GM12878 (cell line): ENCODE results near the gene PPCS. TPM values are rescaled to one million over a fixed set of nuclear protein-coding genes. Genes with fewer than 3 reads are reported as not detected.

Source experiments
- ATAC-seq: fragments of 200-7000 bp; cut with Tn5 transposase; 3 replicates; pipeline ENCODE4 v1.9.1; 2020; ENCODE audit warnings: mild to moderate bottlenecking, moderate library complexity
- BruUV-seq: library from RNA; stranded (reverse); fragments of 400-500 nt; replicated peaks from 2 replicates; lab custom pipeline; 2021; lab: Mats Ljungman, UMichigan
- CTCF ChIA-PET: fragments of 300-600 bp; sonication (Branson Sonifier 250); formaldehyde crosslinking; extraction: SDS; loops from one replicate; lab custom pipeline; 2021; ENCODE audit warnings: inconsistent platforms; lab: Yijun Ruan, JAX
- POLR2A ChIA-PET: fragments of 350-600 bp; formaldehyde crosslinking; extraction: SDS; loops from one replicate; lab custom pipeline; 2021; ENCODE audit warnings: inconsistent platforms; lab: Charles Lee
- RAD21 ChIA-PET: fragments of 300-600 bp; sonication (Branson Sonifier 250); formaldehyde crosslinking; loops from one replicate; lab custom pipeline; 2023; ENCODE audit warnings: antibody characterized with exemption; ENCODE audit not compliant: unreplicated experiment; lab: Charles Lee
- SMC1A ChIA-PET: fragments of 300-600 bp; sonication (Branson Sonifier 250); formaldehyde crosslinking; loops from one replicate; lab custom pipeline; 2023; ENCODE audit not compliant: unreplicated experiment, uncharacterized antibody; lab: Charles Lee
- DNase-seq: peaks from one replicate; pipeline ENCODE4 v3.0.0-alpha.2; 2011; ENCODE audit warnings: low read depth, low spot score
- FAIRE-seq: peaks from 3 replicates; lab custom pipeline; 2011; peaks lifted over from hg19 to GRCh38; lab: Jason Lieb, UNC
- H2AFZ ChIP-seq: 2 replicates; pipeline ENCODE4 v1.6.0; 2011; ENCODE audit warnings: low read depth, low read length, control low read depth; ENCODE audit not compliant: control insufficient read depth
- H3K27ac ChIP-seq: 2 replicates; pipeline ENCODE4 v1.5.1; 2011; ENCODE audit warnings: control low read depth; ENCODE audit not compliant: control insufficient read depth, insufficient read depth
- H3K27me3 ChIP-seq, 2 experiments: replicated peaks in 1 of 2; 2 replicates each; pipeline versions ENCODE4 v1.6.0 to v1.6.1; 2011; ENCODE audit warnings: low read length in 1 of 2; ENCODE audit not compliant: control insufficient read depth in 2 of 2, insufficient read depth in 2 of 2
- H3K36me3 ChIP-seq, 2 experiments: 2 replicates each; pipeline ENCODE4 v1.5.1; 2011; ENCODE audit warnings: low read length in 1 of 2; ENCODE audit not compliant: control insufficient read depth in 2 of 2, insufficient read depth in 2 of 2
- H3K4me1 ChIP-seq: 2 replicates; pipeline ENCODE4 v1.6.1; 2011; ENCODE audit warnings: mild to moderate bottlenecking, low read length, moderate library complexity, mixed read lengths; ENCODE audit not compliant: control insufficient read depth, insufficient read depth
- H3K4me2 ChIP-seq: 2 replicates; pipeline ENCODE4 v1.6.0; 2011; ENCODE audit warnings: control low read depth; ENCODE audit not compliant: control insufficient read depth, insufficient read depth
- H3K4me3 ChIP-seq: fragments of 200-600 bp; sonication (generic); 2 replicates; pipeline ENCODE4 v1.5.1; 2016
- H3K79me2 ChIP-seq: 2 replicates; pipeline ENCODE4 v1.6.0; 2011; ENCODE audit warnings: low read length; ENCODE audit not compliant: control insufficient read depth, insufficient read depth
- H3K9ac ChIP-seq: 2 replicates; pipeline ENCODE4 v1.8.0; 2011; ENCODE audit warnings: low read length, control low read depth, mixed read lengths; ENCODE audit not compliant: control insufficient read depth, insufficient read depth
- H3K9me3 ChIP-seq: replicated peaks from 3 replicates; pipeline ENCODE4 v1.5.1; 2011; ENCODE audit warnings: mild to moderate bottlenecking, low read length; ENCODE audit not compliant: control insufficient read depth, insufficient read depth
- H4K20me1 ChIP-seq: 2 replicates; pipeline ENCODE4 v1.6.0; 2011; ENCODE audit not compliant: control insufficient read depth, insufficient read depth
- CHD1 ChIP-seq: IDR thresholded peaks from 2 replicates; pipeline ENCODE4 v1.6.1; 2012; ENCODE audit warnings: low read depth, low read length, improper control_type of control experiment
- DPF2 ChIP-seq: fragments of 450-650 bp; IDR thresholded peaks from 2 replicates; pipeline ENCODE4 v1.6.1; 2017; ENCODE audit warnings: mild to moderate bottlenecking
- HCFC1 ChIP-seq: fragments of 150-350 bp; IDR thresholded peaks from 2 replicates; pipeline ENCODE4 v1.6.1; 2014; ENCODE audit warnings: low read length
- IRF3 ChIP-seq: fragments of 450-650 bp; IDR thresholded peaks from 2 replicates; pipeline ENCODE4 v1.6.1; 2014; ENCODE audit warnings: mild to moderate bottlenecking
- IRF5 ChIP-seq: fragments of 450-650 bp; IDR thresholded peaks from 2 replicates; pipeline ENCODE4 v1.6.1; 2017; ENCODE audit warnings: borderline replicate concordance
- JUNB ChIP-seq: IDR thresholded peaks from 2 replicates; pipeline ENCODE4 v1.6.1; 2016; ENCODE audit warnings: antibody characterized with exemption, mild to moderate bottlenecking
- MTA2 ChIP-seq: fragments of 450-650 bp; IDR thresholded peaks from 2 replicates; pipeline ENCODE4 v1.6.1; 2016; ENCODE audit warnings: low read depth, mild to moderate bottlenecking, moderate library complexity
- PAX8 ChIP-seq: fragments of 450-650 bp; IDR thresholded peaks from 2 replicates; pipeline ENCODE4 v1.6.1; 2017; ENCODE audit warnings: mild to moderate bottlenecking, moderate library complexity
- PKNOX1 ChIP-seq: fragments of 450-650 bp; IDR thresholded peaks from 2 replicates; pipeline ENCODE4 v1.6.1; 2016; ENCODE audit warnings: mild to moderate bottlenecking
- POLR2AphosphoS5 ChIP-seq: IDR thresholded peaks from 2 replicates; pipeline ENCODE4 v1.6.1; 2011; ENCODE audit warnings: mild to moderate bottlenecking, low read length, inconsistent platforms
- SMAD1 ChIP-seq: fragments of 450-650 bp; IDR thresholded peaks from 2 replicates; pipeline ENCODE4 v1.6.1; 2018; ENCODE audit warnings: mild to moderate bottlenecking, low read depth; ENCODE audit not compliant: partially characterized antibody
- SMARCA5 ChIP-seq: fragments of 450-650 bp; IDR thresholded peaks from 2 replicates; pipeline ENCODE4 v1.6.1; 2017; ENCODE audit warnings: mild to moderate bottlenecking
- STAT1 ChIP-seq: fragments of 450-650 bp; conservative IDR thresholded peaks from 2 replicates; pipeline ENCODE4 v1.6.1; 2014; ENCODE audit warnings: antibody characterized with exemption, mild to moderate bottlenecking
- ZNF592 ChIP-seq: fragments of 450-650 bp; IDR thresholded peaks from 2 replicates; pipeline ENCODE4 v1.6.1; 2017; ENCODE audit warnings: mild to moderate bottlenecking, moderate library complexity
- ZNF687 ChIP-seq: fragments of 450-650 bp; IDR thresholded peaks from 2 replicates; pipeline ENCODE4 v1.6.1; 2017; ENCODE audit warnings: mild to moderate bottlenecking, moderate library complexity
- WGBS: methylation state at CpG from one replicate; pipeline ENCODE4 v1.1.6; 2016; ENCODE audit warnings: low lambda C conversion rate; ENCODE audit not compliant: insufficient replicate concordance, insufficient coverage; ENCODE audit errors: missing lambda C conversion rate; 5-methylcytosine and 5-hydroxymethylcytosine counted together
- in situ Hi-C: fragments of 300-500 bp; cut with MboI; formaldehyde crosslinking; loops from 9 replicates; pipeline ENCODE4 v1.14.3; 2018; ENCODE audit warnings: mixed read lengths
- intact Hi-C: fragments of 100-400 bp; cut with micrococcal nuclease; formaldehyde crosslinking; loops from one replicate; pipeline ENCODE4 v1.14.2; 2022; ENCODE audit not compliant: unreplicated experiment
- polyA plus RNA-seq, 11 experiments: library from polyadenylated mRNA; depleted of rRNA in 4 of 11; unstranded in 6 of 11; stranded (reverse) in 5 of 11; fragments of >200 nt; fragmentation: Nextera tagmentation in 4 of 11; fragmentation: Illumina TruSeq in 1 of 11; extraction: Ambion mirVana in 4 of 11; extraction: Trizol in 1 of 11; gene quantifications; 1 replicate in 1 of 11; 2 replicates in 10 of 11; pipeline versions ENCODE4 v1.2.1 to v1.2.3, GENCODE V29; 2011 to 2016; ENCODE audit warnings: inconsistent platforms in 2 of 11, missing spikeins in 2 of 11, low read depth in 1 of 11
- total RNA-seq, 4 experiments: library from RNA; depleted of rRNA in 3 of 4; stranded (reverse); fragments of >200 nt in 3 of 4; fragmentation: Illumina TruSeq in 1 of 4; extraction: Trizol in 1 of 4; gene quantifications; 2 replicates each; pipeline versions ENCODE4 v1.2.1 to v1.2.3, GENCODE V29; 2013 to 2021

Gene PPCS
- total and polyA plus RNA-seq, 10 of the 15 experiments (the other 5 are each of a cell fraction or from before 2014, with no cell fraction given) = 35.6 to 79.4 (median 51.9) TPM

GRCh38 chr1:42420121-42420520 lies 36.2 kb upstream of the PPCS start:
- Histone ChIP-seq H2AFZ (no peak overlapping the region), H3K9ac (no peak overlapping the region), H3K9me3 (no peaks in the 10 kb centered on the region), H3K79me2 (no peaks in the 10 kb centered on the region), H3K27ac (no peak overlapping the region), H3K4me2 (no peak overlapping the region), H3K27me3 (no peaks in the 10 kb centered on the region; a peak in 1 of 4 replicates), H4K20me1 (no peaks in the 10 kb centered on the region), H3K4me3 (no peak overlapping the region), H3K36me3 (no peaks in the 10 kb centered on the region), H3K4me1 (no peaks in the 10 kb centered on the region)
- in situ Hi-C loops = no loop called here
- ChIA-PET RAD21 (no interaction called here), CTCF (no interaction called here), SMC1A (no interaction called here), POLR2A (no interaction called here)
- FAIRE-seq (no peak), ATAC-seq (no peak), DNase-seq (no peak)
- BruUV-seq = no TSS peak
- 35% methylated on average over 7 of the region's 7 CpGs for WGBS
- intact Hi-C loops = no loop called here
- TF ChIP-seq IRF5 (no peak), MTA2 (no peak), DPF2 (no peak), ZNF687 (no peak), SMARCA5 (no peak), SMAD1 (no peak), ZNF592 (no peak), HCFC1 (no peak), CHD1 (no peak), POLR2AphosphoS5 (no peak), IRF3 (no peak), JUNB (no peak), PAX8 (no peak), PKNOX1 (no peak), STAT1 (no peak)
